Measurements from ENCODE around the gene NPL. TPM values are rescaled to one million over a fixed set of nuclear protein-coding genes. Genes with fewer than 3 reads are reported as not detected.
A peak's percentile ranks its signal among the peaks of the same experiment; 100 is the strongest.

The NPL gene
- total RNA-seq, 1 donor from 2014 or later: 24.1 TPM

DNA sequence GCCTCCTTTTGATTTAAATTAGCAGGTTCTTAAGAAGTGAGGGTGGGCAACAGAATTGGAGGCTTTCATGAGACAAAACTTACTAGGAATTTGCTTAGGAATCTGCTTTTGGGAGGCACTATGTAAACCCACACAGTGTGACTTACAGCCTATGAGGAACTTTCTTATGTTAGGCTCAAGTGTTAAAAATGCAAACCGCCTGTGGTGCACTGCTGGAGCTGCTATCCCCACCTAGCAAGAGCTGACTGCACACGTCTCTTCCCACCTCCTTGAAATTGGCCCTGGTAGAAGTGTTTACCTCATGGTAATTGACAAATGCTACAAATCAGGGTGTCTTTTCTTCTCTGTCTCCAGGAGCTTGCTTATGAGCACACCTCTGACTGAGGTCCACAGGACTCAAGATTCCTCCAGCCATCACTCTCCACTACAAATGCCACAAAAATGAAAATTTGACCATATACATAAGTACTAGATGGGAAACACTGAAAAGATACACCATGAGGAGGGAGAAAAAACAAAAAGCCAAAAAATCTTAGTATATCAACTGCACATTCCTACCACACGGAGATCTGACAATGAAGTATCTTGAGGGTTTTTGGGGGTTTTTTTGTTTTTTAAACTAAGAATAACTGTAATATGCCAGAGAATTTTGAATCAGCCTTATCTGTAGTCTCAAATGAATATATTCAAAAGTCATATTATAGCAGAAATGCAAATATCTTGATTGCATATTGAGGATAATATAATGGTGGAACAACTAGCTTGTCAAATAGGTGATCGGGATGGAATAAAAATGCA, 18.2 kb upstream of the NPL start:
- FAIRE-seq: no peak

DNA sequence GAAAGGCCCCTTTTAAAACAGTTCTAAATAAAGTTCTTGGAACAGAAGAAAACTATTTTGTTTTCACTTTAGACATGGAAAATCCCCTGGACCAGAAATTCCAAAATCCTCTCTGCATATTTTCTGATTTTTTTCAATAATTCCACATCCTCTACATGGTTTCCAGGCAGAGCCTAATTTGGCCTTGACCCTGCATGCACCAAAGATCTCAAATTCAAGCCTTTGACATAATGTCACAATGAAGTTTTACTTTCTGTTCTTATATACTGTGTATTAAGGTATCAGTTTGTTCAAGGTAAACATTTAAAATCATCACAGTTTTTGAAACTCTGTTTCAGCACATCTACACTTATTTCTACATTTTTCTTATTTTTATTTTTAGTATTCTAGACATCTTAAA, 12.2 kb upstream of the NPL start:
- DNase-seq (ENCODE audit: low spot score in 2 of 2): no peak
- FAIRE-seq: no peak

More for the DNA sequence above, 18.2 kb upstream of the NPL start:
- no peak for DNase-seq (ENCODE audit: low spot score in 2 of 2)

DNA sequence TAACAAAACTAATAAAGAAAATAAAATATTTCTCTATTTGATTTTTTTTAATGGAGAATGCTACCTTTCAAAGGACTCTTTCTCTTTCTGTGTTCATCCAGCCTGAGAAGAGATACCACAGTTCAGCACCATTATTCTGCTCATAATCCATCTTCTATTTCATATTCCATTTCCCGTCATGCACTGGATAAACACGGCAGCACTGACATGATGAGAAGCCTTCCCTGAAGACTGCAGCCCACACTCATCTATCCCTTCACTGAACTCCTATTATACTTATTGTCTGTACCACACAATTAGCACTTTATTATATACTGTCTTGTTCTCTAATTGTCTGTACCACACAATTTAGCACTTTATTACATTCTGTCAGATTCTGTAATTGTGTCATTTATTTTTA, 10.7 kb upstream of the NPL start:
- FAIRE-seq: no peak

DNA sequence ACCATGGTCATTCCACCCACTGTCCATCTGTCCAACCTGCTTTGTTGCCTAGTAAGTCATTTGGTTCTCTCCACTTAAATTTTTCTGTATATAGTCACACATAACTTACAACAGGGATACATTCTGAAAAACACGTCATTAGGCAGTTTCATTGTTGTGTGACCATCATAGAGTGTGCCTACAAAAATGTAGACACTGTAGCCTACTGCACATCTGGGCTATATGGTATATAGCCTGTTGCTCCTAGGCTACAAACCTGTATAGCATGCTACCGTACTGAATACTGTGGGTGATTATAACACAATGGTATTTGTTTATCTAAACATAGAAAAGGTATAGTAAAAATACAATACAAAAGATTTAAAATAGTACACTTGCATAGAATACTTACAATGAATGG, 10.0 kb upstream of the NPL start:
- DNase-seq (ENCODE audit: low spot score in 2 of 2) (no peak), FAIRE-seq (no peak)

More for the DNA sequence above, 10.7 kb upstream of the NPL start:
- no peak for DNase-seq (ENCODE audit: low spot score in 2 of 2)

DNA sequence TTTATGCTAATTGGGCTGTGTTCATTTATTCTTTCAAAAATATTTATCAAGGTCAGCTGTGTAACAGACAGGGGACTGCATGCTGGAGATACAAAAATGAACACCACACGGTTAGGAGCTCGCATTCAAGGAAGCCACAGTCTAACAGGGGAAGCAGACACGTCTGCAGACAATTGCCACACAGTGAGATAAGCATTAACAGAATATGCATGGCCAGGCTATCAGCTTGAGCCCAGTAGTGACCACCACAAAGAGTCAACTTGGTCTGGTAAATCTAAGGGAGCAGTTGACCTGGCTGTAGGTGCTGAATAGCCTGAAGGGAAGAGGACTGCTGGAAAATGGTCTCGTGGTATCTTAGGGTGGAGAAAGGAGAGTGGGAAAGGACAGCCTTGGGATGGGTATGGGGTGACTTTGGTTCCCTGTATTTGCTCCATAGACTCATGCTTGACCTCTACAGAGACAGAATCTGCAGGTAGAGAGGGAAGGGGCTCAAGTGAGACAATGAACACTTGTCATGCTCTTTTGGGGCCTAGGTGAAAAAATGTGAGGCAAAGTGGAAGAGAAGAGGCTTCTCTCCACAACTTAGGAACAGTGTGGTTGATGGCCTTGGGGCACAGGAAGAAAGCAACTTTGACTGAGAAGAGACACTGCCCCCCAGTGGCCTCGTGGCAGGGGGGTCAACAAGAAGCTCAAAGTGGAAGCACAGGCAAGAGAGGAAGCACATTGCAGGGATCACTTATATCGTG, 7.6 kb upstream of the NPL start:
- FAIRE-seq (no peak), DNase-seq (ENCODE audit: low spot score in 2 of 2) (peak in 1 of 2 donors; percentile 34)

DNA sequence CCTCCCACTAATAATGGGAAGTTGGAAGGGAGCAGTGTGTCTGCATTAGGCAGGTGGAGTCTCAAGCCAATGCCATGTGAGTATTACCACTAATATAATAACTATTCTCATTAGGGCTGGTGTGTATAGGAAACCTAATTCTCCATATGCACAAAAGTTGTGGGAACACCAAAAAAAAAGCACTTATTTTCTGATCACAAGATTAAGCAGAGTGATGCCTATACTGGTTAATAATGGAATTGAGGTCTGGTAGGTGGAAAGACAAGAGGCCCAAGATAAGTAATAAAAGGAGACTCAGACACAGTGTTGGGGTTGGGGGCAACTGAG, 7.0 kb upstream of the NPL start:
- no peak for DNase-seq (ENCODE audit: low spot score in 2 of 2)
- no peak for FAIRE-seq

DNA sequence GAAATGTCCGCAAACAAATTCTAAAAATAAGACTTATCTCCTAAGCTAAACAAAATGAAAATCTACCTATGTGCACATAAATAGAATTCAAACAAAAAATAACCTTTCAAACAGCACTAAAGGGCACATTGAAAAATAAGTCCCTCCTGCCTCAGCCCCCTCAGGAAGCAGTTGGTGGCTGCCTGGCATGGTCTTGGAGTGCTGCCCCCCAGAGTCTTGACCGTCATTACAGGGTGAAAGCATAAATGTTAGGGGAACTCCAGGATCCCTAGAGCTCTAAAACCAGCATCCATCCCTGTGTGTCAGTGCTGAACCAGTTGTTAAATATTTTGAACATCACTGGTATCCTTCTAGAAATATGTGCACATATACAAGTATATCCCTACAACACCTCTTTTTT, 6.5 kb upstream of the NPL start:
- DNase-seq (ENCODE audit: low spot score in 2 of 2): no peak

DNA sequence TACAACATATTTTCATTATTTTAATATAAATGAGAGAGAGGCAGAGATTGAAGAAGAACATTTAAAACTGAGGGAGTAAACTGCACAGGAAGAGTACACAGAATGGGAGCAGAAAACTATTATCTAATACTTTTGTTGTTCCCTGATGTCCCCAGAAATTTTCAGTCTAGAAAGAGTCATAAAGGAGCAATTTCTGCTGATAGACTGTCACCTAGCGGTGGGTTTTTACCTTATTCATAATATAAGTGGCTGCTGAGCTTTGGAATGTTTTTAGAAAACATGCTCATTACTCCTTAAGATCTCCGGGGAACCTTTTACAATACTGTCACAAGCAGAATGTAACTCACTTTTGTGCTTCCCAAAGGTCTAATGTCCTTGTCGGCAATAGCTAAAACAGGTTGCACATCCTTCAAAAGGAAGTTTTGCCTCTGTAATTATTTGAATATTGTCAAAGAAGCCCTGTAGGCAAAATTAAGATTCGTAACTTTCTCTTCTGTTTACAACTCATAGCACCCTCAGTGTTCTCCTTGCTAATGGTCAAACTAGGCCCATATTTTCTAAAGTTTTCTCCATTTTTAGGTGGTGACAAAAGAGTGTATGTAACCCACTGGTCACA, 4.9 kb upstream of the NPL start:
- FAIRE-seq (no peak), DNase-seq (ENCODE audit: low spot score in 2 of 2) (no peak)

More for the DNA sequence above, 6.5 kb upstream of the NPL start:
- FAIRE-seq: no peak

DNA sequence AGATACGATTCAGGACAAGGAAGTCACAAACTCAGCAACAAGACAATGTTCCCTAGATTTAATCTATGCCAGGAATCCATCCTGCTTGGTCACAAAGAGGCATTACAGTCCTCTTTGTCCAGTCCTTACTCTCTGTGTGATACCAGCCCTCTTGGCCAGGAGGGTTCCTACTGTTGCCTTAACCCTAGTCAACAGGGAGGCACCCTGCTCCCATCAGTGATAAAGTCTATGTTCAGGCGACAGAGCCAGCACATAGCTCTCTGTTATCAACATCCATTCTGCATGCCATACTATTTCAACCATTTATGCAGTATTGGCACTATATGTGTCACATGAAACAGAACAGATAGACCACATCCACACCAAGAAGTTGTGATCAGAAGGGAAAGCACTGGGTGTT, 4.4 kb upstream of the NPL start:
- no peak for DNase-seq (ENCODE audit: low spot score in 2 of 2)
- no peak for FAIRE-seq

DNA sequence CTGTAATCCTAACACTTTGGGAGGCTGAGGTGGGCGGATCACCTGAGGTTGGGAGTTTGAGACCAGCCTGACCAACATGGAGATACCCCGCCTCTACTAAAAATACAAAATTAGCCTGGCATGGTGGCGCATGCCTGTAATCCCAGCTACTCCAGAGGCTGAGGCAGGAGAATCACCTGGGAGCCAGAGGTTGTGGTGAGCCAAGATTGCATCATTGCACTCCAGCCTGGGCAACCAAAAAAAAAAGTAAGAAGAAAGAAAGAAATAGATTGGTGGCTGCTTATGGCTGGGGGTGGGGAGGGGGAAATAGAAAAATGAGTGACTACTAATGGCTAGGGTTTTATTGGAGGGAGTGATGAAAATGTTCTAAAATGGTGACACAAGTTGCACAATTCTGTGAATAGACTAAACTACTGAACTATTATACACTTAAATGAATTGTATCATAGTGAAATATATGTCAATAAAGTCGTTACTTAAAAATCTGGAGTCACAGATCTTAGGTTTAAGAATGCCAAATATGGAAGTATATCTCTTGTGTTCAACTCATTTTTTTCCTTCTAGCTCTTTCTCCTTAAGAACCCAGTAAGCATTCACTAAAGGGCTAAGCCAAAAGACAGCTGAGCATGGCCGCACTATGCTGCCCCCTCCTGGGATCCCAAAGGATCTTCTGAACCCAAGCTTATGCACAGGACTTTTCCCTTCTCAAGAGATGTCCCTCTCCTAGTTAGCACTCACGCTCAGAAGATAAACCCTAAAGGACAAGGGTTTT, 3.2 kb upstream of the NPL start:
- DNase-seq (ENCODE audit: low spot score in 2 of 2): peak; percentile 47 to 55
- FAIRE-seq: no peak

DNA sequence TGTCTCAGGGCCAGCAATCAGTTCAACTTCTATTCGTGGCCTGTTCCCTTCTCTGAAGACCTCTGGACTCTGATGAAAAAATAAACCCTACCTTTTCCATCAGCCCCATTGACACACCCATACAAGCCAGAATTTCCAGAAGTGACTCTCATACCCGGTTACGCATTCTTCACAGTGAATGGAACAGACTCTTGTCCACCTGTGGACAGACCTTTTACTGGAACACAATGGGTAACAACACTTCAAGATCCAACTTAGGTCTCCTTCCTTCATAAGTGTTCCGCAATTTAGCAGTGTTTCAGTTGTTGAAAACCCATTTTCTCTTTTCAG, 2.6 kb upstream of the NPL start:
- DNase-seq (ENCODE audit: low spot score in 2 of 2) (no peak), FAIRE-seq (no peak)

DNA sequence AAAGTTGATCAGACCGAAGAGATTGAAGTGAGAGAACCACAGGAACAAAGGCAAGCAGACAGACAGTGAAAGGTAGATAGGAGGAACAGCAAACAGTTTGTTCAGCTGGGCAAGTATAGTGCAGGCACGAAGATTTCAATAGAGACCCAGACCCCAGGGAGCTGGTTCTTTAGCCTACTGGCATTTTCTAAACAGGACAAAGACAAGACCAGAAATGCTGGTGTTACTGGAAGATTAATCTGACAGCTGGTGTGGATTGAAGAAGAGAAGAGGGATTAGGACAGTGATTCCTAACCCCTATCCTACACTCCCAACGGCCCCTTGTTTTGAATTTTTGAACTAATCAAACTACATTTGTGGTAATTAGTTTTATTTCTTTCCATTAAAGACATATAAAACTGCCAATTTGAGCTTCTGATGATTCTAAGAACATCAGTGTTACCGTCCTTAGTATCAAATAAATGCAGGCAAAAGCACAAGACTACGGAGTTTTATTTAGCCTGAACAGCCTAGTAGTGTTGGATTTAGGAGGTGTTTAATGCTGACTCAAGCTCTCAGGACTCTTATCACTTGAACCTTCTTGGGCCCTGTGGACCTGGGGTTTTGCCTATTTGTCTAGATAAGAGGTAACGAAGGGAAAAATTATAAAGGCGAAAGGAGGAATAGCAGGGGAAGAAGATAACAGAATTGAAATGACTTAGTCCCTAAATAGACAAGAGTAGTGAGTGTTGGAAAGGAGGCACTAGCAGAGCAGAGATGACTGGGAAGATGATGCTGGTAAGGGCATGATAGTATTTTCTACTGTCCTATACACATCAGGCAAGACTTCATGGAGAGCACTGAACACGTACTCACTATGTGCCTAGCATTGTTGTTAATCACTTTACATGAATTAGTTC, 2.0 kb downstream of the NPL start:
- DNase-seq (ENCODE audit: low spot score in 2 of 2) (no peak), FAIRE-seq (no peak)

DNA sequence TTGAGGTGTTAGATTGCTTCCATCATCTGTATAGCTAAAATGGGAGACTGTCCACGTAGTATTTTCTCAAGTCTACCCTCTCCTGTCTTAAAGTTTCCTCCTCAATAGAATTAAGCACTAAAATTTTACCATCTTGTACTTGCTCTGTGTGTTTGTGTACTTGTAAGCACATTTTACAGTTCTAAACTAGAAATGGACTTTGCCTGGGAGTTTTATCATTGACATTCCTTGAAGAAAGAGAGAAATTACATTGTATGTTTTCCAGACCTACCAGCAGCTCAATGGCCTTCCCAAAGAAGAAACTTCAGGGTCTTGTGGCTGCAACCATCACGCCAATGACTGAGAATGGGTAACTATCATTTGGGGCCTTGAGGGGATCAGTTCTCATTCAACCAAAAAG, 4.5 kb downstream of the NPL start:
- FAIRE-seq (no peak), DNase-seq (ENCODE audit: low spot score in 2 of 2) (no peak)

DNA sequence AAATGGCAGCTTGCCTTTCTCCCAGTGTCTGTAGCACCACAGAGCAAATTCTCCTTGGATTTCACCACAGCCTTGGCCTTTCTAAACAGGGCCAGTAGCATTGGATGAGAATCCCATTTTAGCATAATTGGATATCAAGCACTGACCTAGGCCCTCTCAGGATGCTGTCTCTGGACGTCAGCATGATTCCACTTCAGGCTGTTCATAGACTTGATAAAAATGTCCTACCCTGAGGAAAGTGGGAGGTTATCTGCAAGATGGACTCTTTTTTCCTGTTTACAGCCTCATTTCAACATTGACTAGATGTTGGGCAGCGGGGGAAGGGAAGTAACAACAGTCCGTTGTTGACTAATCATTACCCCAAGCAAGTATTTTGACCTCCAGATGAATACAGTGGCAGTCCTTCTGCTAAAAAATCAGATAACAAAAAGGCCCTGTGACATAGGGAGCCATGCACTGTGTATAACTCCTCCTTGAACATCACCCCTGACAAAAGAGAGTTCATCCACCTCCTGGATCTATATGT, 5.2 kb downstream of the NPL start:
- DNase-seq (ENCODE audit: low spot score in 2 of 2) (no peak), FAIRE-seq (no peak)

DNA sequence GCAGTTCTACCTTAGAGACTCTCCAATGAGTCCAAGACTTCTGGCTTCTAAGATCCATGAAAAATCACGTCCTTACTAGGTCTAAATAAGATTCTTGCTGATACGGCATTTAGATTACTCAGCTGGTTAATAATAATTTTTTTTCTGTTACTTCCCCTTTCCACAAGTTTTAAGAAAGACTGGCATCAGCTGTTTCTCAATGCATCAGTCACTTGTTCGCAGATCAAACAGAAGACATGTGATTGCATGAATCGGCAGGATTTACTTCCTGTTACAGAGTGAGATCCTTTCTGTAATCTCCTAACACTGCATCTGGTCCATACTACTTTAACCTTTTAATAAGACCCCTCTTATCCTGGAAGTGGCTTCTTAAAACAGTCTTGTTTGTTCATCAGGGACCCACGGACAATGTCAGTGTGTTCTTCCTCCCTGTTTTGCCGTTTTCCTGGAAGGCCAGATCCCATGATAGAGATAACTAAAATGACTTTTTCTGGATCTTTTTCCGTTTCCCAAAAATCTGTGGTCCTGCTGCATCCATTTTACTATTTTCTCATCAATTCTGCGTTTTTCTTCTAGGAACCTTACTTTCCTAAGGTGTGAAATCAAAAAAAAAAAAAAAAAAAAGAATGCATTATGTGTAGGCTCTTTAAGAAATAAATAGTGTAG, 6.1 kb downstream of the NPL start:
- FAIRE-seq (no peak), DNase-seq (ENCODE audit: low spot score in 2 of 2) (no peak)

DNA sequence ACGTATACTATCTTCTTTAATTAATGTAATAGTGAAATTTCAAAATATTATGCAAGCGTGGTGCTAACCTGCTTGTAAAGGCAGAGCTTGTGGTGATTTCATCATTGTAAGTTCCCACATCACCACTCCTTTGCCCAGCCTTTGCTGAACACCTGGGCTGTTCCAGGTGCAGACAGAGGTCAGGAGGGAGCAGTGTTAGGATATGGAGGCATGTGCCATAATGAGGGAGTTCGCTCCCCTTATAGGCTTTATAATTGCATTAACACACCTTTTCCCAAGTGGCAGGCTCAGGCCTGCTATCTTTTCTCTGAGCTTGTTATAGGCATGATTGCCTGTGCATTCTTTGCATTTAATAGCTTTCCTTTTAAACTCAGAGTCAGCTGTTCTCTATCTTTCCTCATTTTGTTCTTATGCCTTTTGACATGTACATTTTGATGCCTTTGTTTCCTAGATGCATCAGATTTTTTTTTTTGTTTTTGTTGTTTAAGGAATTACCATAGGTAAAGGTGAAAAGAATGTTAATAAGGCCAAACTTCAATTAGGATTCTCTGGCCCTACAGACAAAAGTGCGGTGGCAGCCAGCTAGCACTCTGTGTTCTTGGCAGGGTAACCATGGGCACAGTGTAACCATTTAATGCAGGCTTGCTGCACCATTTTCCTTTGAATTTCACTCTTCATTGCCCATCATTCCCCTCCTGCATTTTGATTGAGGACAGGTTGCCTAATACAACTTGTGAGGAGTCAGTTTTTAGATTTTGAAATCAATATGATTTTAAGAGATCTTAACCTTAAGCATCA, 12.6 kb downstream of the NPL start:
- DNase-seq (ENCODE audit: low spot score in 2 of 2): no peak
- no peak for FAIRE-seq

DNA sequence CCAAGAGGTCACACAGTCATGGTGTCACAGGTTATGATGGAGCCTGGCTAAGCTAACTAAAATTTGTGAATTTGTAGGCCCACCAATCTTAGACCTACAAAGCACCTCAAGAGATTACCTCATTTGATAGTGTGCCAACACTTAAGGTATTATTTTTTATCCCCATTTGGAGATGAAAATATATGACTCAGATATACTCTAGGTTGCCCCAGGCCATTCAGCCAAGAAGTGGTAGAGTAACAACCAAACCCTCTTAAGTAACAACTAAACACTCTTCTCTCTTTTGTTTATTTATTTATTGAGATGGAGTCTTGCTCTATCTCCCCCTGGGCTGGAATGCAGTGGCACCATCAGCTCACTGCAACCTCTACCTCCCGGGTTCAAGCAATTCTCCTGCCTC, 14.3 kb downstream of the NPL start:
- no peak for FAIRE-seq
- DNase-seq (ENCODE audit: low spot score in 2 of 2): no peak

DNA sequence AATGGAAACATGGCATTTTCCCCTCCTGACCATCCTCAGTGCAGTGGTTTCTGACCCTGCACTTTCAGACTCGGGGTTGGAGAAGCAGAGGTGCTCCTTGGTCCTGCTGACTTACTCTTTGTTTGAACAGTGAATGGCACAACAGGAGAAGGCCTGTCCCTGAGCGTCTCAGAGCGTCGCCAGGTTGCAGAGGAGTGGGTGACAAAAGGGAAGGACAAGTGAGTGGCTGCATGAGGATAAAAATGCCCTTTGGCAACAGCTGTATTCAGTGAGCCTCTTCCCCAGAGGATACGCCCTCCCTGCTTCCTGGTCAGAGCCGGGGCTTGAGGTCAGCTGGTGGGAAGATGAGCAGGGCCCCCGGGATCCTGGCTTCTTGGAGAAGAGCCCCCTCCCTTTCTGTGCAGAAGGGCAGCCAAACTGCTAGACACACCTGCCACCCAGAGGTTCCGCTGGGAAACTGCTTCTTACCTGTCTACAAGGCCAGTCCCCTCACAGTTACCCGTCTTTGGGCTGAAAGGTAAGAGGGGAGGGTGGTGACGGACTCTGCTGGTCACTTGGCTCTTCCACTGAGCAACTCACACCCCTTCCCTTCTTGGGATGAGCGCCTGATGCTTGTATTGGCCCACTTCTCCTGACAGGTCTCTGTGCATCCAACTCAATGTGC, 16.6 kb downstream of the NPL start:
- DNase-seq (ENCODE audit: low spot score in 2 of 2) (no peak), FAIRE-seq (no peak)
